ENCODE measurements around the gene MRPL10.

- TF ChIP-seq, protein P1, sequence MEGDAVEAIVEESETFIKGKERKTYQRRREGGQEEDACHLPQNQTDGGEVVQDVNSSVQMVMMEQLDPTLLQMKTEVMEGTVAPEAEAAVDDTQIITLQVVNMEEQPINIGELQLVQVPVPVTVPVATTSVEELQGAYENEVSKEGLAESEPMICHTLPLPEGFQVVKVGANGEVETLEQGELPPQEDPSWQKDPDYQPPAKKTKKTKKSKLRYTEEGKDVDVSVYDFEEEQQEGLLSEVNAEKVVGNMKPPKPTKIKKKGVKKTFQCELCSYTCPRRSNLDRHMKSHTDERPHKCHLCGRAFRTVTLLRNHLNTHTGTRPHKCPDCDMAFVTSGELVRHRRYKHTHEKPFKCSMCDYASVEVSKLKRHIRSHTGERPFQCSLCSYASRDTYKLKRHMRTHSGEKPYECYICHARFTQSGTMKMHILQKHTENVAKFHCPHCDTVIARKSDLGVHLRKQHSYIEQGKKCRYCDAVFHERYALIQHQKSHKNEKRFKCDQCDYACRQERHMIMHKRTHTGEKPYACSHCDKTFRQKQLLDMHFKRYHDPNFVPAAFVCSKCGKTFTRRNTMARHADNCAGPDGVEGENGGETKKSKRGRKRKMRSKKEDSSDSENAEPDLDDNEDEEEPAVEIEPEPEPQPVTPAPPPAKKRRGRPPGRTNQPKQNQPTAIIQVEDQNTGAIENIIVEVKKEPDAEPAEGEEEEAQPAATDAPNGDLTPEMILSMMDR (IDR thresholded peaks at IDR 0.05), result no peak
- TF ChIP-seq ZFX (IDR thresholded peaks at IDR 0.05; ENCODE audit: borderline replicate concordance), result no peak
Observed at GRCh38 chr17:47829870-47830269, 1.5 kb downstream of the MRPL10 start.

Data from 22Rv1 (cell line).